Panc1 (cell line): ENCODE results near the gene C12orf75. TPM values are rescaled to one million over a fixed set of nuclear protein-coding genes. Genes with fewer than 3 reads are reported as not detected.

ENCODE experiments used
- ATAC-seq: fragments of 200-7000 bp; cut with Tn5 transposase; 2 replicates; pipeline ENCODE4 v1.9.1; 2020; ENCODE audit warnings: mild to moderate bottlenecking, moderate library complexity
- BruUV-seq: library from RNA; stranded (reverse); fragments of 400-500 nt; replicated peaks from 2 replicates; lab custom pipeline; 2021; lab: Mats Ljungman, UMichigan
- CTCF ChIA-PET: fragments of 300-600 bp; sonication (Branson Sonifier 250); formaldehyde crosslinking; loops from one replicate; lab custom pipeline; 2022; ENCODE audit warnings: antibody characterized with exemption; lab: Charles Lee
- POLR2A ChIA-PET: fragments of 300-600 bp; sonication (Branson Sonifier 250); formaldehyde crosslinking; loops from one replicate; lab custom pipeline; 2022; ENCODE audit warnings: antibody characterized with exemption; lab: Charles Lee
- DNase-seq: peaks from one replicate; pipeline ENCODE4 v3.0.0-alpha.2; 2010; ENCODE audit warnings: low read depth, low spot score
- H3K27ac ChIP-seq: 2 replicates; pipeline ENCODE4 v1.5.1; 2011; ENCODE audit warnings: mild to moderate bottlenecking, low read length, inconsistent platforms
- H3K27me3 ChIP-seq: fragments of 200-500 bp; sonication (Bioruptor generic); 2 replicates; pipeline ENCODE4 v1.6.0; 2014; ENCODE audit warnings: low read length, inconsistent platforms; ENCODE audit not compliant: control insufficient read depth, insufficient read depth
- H3K36me3 ChIP-seq: fragments of 200-500 bp; sonication (Bioruptor generic); 2 replicates; pipeline ENCODE4 v1.5.1; 2014; ENCODE audit warnings: inconsistent platforms, mild to moderate bottlenecking, low read length, moderate library complexity; ENCODE audit not compliant: control insufficient read depth, insufficient read depth
- H3K4me1 ChIP-seq: 2 replicates; pipeline ENCODE4 v1.5.1; 2011; ENCODE audit warnings: inconsistent platforms, mild to moderate bottlenecking, low read length, moderate library complexity; ENCODE audit not compliant: control insufficient read depth, insufficient read depth
- H3K4me3 ChIP-seq, 2 experiments: 2 replicates each; pipeline ENCODE4 v1.5.1; 2011 to 2012; ENCODE audit warnings: low read depth in 2 of 2, low read length in 2 of 2, mild to moderate bottlenecking in 2 of 2, inconsistent platforms in 1 of 2, moderate library complexity in 1 of 2
- H3K9me3 ChIP-seq: fragments of 200-500 bp; sonication (Bioruptor generic); 2 replicates; pipeline ENCODE4 v1.5.1; 2014; ENCODE audit warnings: low read depth, mild to moderate bottlenecking, inconsistent platforms, low read length, moderate library complexity; ENCODE audit not compliant: control insufficient read depth, insufficient read depth
- POLR2AphosphoS5 ChIP-seq: IDR thresholded peaks from 2 replicates; pipeline ENCODE4 v1.6.1; 2012; ENCODE audit warnings: mild to moderate bottlenecking, low read depth, low read length, moderate library complexity
- SIN3A ChIP-seq: IDR thresholded peaks from 2 replicates; pipeline ENCODE4 v1.6.1; 2012; ENCODE audit warnings: low read depth, mild to moderate bottlenecking, low read length, moderate library complexity, borderline replicate concordance; ENCODE audit not compliant: insufficient read depth
- TCF7L2 ChIP-seq: IDR thresholded peaks from 2 replicates; pipeline ENCODE4 v1.6.1; 2011; ENCODE audit warnings: mild to moderate bottlenecking, low read depth, low read length, inconsistent platforms
- in situ Hi-C: cut with HindIII; loops from 2 replicates; pipeline ENCODE4 v1.10.0; 2016; ENCODE audit warnings: low sequenced_read_pairs, low pct_unique_long_range_greater_than_20kb
- intact Hi-C: fragments of 100-400 bp; cut with micrococcal nuclease; formaldehyde crosslinking; loops from one replicate; pipeline ENCODE4 v1.10.0; 2022; ENCODE audit not compliant: unreplicated experiment
- total RNA-seq: library from RNA; stranded (reverse); gene quantifications from one replicate; pipeline ENCODE4 v1.2.1, GENCODE V29; 2021; ENCODE audit not compliant: unreplicated experiment
- TF ChIP-seq, protein P1 (sequence below), 2 experiments: IDR thresholded peaks; 2 replicates each; pipeline ENCODE4 v1.6.1; 2011 to 2012; ENCODE audit warnings: low read depth in 2 of 2, control low read depth in 1 of 2, low read length in 1 of 2, mild to moderate bottlenecking in 1 of 2, moderate library complexity in 1 of 2; ENCODE audit not compliant: insufficient read depth in 1 of 2
- TF ChIP-seq, protein P2 (sequence below): fragments of 450-650 bp; IDR thresholded peaks from 2 replicates; pipeline ENCODE4 v1.5.1; 2017; ENCODE audit warnings: mild to moderate bottlenecking

The C12orf75 gene
- total RNA-seq, 1 experiment from 2014 or later = 132 TPM

DNA sequence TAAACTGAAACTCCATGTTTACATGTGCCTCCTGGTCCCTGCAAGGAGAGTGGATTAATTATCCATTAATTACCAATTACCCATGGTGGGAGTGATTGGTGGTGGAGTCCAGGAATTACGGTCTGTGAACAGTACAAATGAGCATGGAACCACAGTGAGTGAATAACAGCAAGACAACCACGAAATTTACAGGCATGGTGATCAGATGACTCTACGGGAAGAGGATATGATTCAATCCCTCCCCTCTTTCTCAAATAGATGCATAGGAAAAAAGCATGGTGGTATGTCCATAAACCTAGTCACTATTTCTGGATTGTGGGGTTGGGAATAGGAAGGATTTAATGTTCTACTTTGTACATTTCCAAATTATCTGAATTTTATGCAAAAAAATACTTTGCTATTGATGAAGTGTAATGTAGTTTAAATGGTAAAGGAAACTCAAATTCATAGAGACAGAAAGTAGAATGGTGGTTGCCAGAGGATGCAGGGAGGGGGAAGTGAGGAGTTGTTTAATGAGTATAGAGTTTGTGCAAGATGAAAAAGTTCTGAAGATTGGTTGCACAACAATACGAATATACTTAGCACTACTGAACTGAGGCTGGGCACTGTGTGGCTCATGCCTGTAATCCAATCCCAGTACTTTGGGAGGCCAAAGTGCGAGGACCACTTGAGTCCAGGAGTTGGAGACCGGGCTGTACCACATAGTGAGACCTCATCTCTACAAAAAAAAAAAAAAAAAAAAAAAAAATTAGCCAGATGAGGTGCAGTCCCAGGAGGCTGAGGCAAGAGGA, 41.2 kb upstream of the C12orf75 start:
- ATAC-seq = no peak
- no peak overlapping the region for H3K27ac ChIP-seq
- POLR2A ChIA-PET = no interaction called here
- no TSS peak for BruUV-seq
- H3K27me3 ChIP-seq = peaks cover 5% of the 10 kb centered on the region
- intact Hi-C loops = no loop called here
- in situ Hi-C loops = no loop called here
- DNase-seq = no peak
- TF ChIP-seq, protein P1, sequence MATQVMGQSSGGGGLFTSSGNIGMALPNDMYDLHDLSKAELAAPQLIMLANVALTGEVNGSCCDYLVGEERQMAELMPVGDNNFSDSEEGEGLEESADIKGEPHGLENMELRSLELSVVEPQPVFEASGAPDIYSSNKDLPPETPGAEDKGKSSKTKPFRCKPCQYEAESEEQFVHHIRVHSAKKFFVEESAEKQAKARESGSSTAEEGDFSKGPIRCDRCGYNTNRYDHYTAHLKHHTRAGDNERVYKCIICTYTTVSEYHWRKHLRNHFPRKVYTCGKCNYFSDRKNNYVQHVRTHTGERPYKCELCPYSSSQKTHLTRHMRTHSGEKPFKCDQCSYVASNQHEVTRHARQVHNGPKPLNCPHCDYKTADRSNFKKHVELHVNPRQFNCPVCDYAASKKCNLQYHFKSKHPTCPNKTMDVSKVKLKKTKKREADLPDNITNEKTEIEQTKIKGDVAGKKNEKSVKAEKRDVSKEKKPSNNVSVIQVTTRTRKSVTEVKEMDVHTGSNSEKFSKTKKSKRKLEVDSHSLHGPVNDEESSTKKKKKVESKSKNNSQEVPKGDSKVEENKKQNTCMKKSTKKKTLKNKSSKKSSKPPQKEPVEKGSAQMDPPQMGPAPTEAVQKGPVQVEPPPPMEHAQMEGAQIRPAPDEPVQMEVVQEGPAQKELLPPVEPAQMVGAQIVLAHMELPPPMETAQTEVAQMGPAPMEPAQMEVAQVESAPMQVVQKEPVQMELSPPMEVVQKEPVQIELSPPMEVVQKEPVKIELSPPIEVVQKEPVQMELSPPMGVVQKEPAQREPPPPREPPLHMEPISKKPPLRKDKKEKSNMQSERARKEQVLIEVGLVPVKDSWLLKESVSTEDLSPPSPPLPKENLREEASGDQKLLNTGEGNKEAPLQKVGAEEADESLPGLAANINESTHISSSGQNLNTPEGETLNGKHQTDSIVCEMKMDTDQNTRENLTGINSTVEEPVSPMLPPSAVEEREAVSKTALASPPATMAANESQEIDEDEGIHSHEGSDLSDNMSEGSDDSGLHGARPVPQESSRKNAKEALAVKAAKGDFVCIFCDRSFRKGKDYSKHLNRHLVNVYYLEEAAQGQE (IDR thresholded peaks at IDR 0.05; ENCODE audit: insufficient read depth in 1 of 2, low read depth in 2 of 2, low read length in 1 of 2) = no peak
- TF ChIP-seq POLR2AphosphoS5 = no peak
- no peak for TF ChIP-seq TCF7L2
- no peak for TF ChIP-seq SIN3A
- TF ChIP-seq, protein P2, sequence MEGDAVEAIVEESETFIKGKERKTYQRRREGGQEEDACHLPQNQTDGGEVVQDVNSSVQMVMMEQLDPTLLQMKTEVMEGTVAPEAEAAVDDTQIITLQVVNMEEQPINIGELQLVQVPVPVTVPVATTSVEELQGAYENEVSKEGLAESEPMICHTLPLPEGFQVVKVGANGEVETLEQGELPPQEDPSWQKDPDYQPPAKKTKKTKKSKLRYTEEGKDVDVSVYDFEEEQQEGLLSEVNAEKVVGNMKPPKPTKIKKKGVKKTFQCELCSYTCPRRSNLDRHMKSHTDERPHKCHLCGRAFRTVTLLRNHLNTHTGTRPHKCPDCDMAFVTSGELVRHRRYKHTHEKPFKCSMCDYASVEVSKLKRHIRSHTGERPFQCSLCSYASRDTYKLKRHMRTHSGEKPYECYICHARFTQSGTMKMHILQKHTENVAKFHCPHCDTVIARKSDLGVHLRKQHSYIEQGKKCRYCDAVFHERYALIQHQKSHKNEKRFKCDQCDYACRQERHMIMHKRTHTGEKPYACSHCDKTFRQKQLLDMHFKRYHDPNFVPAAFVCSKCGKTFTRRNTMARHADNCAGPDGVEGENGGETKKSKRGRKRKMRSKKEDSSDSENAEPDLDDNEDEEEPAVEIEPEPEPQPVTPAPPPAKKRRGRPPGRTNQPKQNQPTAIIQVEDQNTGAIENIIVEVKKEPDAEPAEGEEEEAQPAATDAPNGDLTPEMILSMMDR = no peak
- H3K9me3 ChIP-seq = no peaks in the 10 kb centered on the region
- H3K36me3 ChIP-seq = no peaks in the 10 kb centered on the region
- CTCF ChIA-PET = no interaction called here
- no peaks in the 10 kb centered on the region for H3K4me1 ChIP-seq
- no peak overlapping the region for H3K4me3 ChIP-seq

DNA sequence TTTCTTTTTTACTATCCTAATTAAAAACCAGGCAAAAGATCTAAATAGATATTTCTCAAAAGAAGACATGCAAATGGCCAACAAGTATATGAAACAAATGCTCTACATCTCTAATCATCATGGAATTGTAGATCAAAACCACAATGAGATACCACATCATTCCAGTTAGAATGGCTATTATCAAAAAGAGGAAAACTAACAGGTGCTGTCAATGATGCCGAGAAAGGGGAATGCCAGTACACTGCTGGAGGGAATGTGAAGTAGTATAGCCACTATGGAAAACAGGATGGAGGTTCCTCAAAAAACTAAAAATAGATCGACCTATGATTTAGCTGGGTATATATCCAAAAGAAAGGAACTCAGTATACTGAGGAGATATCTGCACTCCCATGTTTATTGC, 39.0 kb upstream of the C12orf75 start:
- ATAC-seq = no peak
- in situ Hi-C loops (no loop called here), intact Hi-C loops (no loop called here)
- POLR2A ChIA-PET = no interaction called here
- CTCF ChIA-PET = no interaction called here
- no peak overlapping the region for H3K4me3 ChIP-seq
- no peak for DNase-seq
- no peaks in the 10 kb centered on the region for H3K9me3 ChIP-seq
- H3K27me3 ChIP-seq = peaks cover under 1% of the 10 kb centered on the region; the same call in 1 of the 2 replicates
- no peak overlapping the region for H3K27ac ChIP-seq
- no peaks in the 10 kb centered on the region for H3K4me1 ChIP-seq
- no peaks in the 10 kb centered on the region for H3K36me3 ChIP-seq
- no TSS peak for BruUV-seq
- TF ChIP-seq POLR2AphosphoS5 (no peak), SIN3A (no peak), TCF7L2 (no peak)
- TF ChIP-seq, protein P2 = no peak
- TF ChIP-seq, protein P1 (IDR thresholded peaks at IDR 0.05; ENCODE audit: insufficient read depth in 1 of 2, low read depth in 2 of 2, low read length in 1 of 2) = no peak
